CD4-positive, alpha-beta T cell treated with Interleukin-10 for 1 hour (primary cell): ENCODE results near the gene IFNL3.
"Not testable (repeated sequence)": the region's sequence is repeated elsewhere in the genome, so short reads cannot be mapped to it uniquely, and the experiment has no call there.

Source experiments
- DNase-seq: peaks from one replicate; pipeline ENCODE4 v3.0.0-alpha.2; 2020

IFNL3 gene

DNA sequence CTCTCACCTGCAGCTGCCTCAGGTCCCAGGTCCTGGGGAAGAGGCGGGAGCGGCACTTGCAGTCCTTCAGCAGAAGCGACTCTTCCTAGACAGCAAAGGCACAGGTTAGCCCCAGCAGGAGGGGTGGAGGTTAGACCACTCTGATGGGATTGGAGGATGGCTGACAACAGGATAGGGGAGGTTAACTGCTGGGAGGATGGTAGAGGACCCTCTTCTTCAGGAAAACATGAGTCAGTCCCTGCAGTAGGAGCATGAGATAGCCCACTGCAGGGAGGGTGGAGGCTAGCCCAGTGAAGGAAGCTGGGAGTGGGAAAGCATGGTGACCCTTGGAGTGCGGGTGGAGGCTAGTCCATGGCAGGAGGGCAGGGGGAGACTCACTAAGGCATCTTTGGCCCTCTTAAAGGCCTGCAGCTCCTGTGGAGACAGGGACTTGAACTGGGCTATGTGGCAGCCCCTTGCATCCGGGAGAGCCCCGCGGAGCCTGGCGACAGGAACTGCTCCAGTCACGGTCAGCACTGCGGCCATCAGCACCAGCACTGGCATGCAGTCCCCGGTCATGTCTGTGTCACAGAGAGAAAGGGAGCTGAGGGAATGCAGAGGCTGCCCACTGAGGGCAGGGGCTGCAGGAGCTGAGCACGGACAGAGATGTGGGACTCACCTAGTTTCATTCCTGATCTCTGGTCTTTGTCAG lies at the start of gene IFNL3:
Gene IFNL3, minus strand, starts transcription at position 597 of the 691 bp plus-strand sequence. Its CDS starts 39 bp downstream, at position 558.
- DNase-seq: not testable (repeated sequence)

- DNase-seq: no peak
Observed at GRCh38 chr19:39293394-39293793, 48.6 kb upstream of the IFNL3 start.

DNA sequence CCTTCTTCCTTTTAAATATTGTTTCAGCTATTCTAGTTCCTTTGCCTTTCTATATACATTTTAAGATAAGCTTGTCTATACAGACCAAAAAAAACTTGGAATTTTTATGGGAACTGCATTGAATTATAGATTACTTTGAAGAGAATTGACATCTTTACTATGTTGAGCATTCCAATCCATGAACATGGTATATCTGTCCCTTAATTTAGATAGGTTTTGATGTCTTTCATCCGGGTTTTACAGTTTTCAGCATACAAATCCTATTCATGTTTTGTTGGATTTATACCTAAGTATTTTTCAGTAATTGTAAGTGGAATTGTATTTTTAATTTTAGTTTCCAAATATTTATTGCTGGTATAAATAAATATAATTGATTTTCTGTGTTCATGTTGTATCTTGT lies 39.2 kb upstream of the IFNL3 start:
- no peak for DNase-seq

DNA sequence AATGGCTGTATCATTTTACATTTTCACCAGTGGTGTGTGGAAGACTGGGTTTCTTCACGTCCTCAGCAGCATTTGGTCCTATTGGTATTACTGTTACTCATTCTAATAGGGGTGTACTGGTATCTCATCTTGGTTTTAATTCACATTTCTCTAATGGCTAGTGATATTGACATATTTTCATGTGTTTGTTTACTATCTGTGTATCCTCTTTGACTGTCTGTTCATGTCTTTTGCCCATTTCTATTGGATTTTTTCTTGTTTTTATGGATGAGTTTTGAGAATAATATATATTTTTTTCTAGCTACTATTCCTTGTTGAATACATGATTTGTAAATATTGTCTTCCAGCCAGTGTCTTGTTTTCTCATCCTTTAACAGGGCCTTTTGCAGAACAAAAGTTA lies 37.2 kb upstream of the IFNL3 start:
- DNase-seq: no peak

GRCh38 chr19:39277598-39277997 lies 32.8 kb upstream of the IFNL3 start:
- DNase-seq: no peak

DNA sequence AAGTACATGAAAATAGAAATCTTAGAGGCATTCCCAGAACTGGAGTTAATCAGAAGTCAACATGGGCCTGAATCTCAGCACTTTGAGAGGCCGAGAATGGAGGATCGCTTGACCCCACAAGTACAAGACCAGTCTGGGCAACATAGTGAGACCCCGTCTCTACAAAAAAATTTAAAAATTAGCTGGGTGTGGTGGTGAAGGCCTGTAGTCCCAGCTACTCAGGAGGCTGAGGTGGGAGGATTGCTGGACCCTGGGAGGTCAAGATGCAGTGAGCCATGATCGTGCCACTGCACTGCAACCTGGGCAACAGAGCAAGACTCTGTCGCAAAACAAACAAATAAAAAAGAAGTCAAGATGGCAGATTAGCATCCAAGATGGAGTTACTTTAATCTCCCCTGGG lies 31.9 kb upstream of the IFNL3 start:
- no peak for DNase-seq

DNA sequence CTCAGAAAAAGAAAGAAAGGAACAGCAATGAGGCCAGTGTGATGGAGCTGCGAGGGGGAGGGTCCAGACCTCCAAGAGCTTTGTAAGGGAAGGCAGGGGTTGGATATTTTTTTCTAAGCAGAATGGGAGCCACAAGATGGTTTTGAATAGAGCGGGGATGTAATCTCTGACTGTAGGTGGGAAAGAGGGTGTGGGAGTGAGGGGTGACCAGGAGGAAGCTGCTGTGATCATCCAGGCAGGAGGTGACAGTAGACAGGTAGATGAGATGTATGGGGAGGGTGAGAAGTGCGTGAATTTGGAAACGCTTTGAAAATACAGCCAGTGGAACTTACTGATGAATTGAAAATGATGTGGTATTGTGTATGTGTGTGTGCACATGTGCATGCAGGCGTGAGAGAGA lies 30.8 kb upstream of the IFNL3 start:
- no peak for DNase-seq

GRCh38 chr19:39273859-39274258 lies 29.1 kb upstream of the IFNL3 start:
- DNase-seq: not testable (repeated sequence)

- no peak for DNase-seq
Observed at GRCh38 chr19:39270036-39270871, 25.4 kb upstream of the IFNL3 start.

GRCh38 chr19:39269369-39269768 lies 24.6 kb upstream of the IFNL3 start:
- not testable (repeated sequence) for DNase-seq

DNA sequence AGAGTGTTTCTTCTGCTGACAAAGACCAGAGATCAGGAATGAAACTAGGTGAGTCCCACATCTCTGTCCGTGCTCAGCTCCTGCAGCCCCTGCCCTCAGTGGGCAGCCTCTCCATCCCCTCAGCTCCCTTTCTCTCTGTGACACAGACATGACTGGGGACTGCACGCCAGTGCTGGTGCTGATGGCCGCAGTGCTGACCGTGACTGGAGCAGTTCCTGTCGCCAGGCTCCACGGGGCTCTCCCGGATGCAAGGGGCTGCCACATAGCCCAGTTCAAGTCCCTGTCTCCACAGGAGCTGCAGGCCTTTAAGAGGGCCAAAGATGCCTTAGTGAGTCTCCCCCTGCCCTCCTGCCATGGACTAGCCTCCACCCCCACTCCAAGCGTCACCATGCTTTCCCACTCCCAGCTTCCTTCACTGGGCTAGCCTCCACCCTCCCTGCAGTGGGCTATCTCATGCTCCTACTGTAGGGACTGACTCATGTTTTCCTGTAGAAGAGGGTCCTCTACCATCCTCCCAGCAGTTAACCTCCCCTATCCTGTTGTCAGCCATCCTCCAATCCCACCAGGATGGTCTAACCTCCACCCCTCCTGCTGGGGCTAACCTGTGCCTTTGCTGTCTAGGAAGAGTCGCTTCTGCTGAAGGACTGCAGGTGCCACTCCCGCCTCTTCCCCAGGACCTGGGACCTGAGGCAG lies 23.9 kb upstream of the IFNL3 start:
- DNase-seq: not testable (repeated sequence)

DNA sequence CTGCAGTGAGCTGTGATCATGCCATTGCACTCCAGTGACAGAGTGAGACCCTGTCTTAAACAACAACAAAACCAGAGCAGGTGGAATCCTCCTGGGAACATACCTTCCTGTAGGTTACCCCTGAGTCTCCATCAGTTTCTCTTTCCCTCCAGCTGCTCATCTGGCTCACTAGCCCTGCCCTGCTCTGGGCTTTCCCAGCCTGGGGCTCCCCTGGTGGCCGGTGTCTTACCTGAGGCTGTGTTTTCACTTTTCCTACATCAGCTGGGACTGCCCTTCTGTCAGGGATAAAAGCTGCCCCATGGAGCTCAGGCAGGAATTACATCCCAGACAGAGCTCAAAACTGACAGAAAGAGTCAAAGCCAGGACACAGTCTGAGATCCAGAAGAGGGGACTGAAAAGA lies 23.3 kb upstream of the IFNL3 start, which contains the start of gene IFNL2:
Gene IFNL2, plus strand, starts transcription at position 312 of the 400 bp plus-strand sequence. CDS start 173 bp downstream, outside the sequence.
- DNase-seq: not testable (repeated sequence)

GRCh38 chr19:39265321-39265916 lies 20.6 kb upstream of the IFNL3 start:
- DNase-seq: no peak

- no peak for DNase-seq
Observed at GRCh38 chr19:39264306-39265290, 19.8 kb upstream of the IFNL3 start.

DNA sequence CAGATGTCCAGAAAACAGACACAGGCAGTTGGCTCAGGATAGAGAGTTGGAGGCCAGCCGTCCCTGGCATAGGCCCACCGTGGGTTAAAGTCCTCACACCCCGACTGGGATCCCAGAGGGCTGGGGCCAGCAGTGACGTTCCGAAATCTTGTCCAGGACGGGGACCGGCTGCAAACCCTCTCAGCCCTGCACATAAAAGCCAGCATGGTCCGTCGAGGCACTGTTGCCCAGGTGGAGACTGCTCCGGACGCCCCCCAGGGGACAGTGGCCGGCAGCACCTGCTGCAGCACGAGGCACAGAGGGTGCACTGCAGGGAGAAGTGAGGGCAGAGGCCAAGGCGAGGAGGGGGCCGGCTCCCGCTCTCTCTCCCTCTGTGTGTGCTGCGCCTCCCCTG lies 19.1 kb upstream of the IFNL3 start:
- no peak for DNase-seq

DNA sequence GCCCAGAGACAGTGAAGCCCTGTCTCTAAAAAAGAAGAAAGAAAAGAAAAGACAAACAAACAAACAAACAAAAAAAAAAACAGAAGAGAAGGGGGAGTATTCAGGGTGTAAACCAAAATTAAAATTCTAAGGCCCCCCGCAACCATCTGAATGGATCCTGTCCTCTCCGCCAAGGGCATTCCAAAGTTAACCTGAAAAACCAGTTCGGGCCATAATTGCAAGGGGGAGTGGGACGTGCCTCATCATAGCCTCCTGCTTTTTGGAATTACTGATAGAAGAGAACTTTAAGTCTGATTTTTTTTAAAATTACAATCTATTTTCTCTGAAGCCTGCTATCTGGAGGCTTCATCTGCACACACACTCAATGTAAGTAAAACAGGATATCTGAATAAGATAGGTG lies 17.7 kb upstream of the IFNL3 start:
- DNase-seq: no peak

DNA sequence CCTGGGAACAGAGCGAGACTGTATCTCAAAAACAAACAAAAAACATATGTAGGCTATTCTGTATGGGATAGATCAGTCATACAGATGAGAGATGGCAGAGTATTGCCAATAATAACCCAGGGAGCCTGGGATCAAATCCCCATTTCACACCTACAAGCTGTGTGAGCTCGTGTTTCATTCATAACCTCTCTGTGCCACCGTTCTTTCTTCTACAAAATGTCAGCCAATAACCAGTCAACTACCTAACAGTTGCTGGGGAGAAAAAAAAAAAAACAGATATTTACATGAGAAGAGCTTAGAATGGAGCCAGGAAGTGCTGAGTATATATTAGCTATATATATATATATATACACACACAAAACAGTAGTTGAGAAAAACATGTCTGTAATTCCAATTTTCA lies 16.9 kb upstream of the IFNL3 start:
- DNase-seq: no peak

- no peak for DNase-seq
Observed at GRCh38 chr19:39257227-39257626, 12.4 kb upstream of the IFNL3 start.

GRCh38 chr19:39254531-39255345 lies 9.9 kb upstream of the IFNL3 start:
- DNase-seq: no peak

GRCh38 chr19:39253374-39254149 lies 8.8 kb upstream of the IFNL3 start:
- DNase-seq: no peak
